ENCODE measurements around the gene HOXD9.

HOXD9 gene

GRCh38 chr2:176124947-176125771, 2.6 kb downstream of the HOXD9 start:
- no peak for DNase-seq (ENCODE audit: low spot score)

DNA sequence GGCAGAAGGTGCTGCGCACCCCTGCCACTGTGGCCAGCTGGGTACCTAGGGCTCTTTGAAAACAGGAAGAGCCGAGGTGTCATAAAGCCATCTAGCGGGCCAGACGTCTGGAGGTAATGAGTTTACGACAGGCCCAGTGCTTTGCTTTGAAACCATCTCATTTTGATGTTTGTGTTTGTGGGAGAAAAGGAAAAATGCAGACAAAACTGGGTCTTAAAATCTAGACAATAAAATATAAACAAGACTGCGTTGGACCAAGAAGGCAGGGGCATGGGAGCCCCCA, 3.2 kb downstream of the HOXD9 start:
- no peak for DNase-seq (ENCODE audit: low spot score)

- DNase-seq (ENCODE audit: low spot score), result peak; percentile 49
These were observed 4.6 kb downstream of the HOXD9 start for GRCh38 chr2:176126929-176127773.

- no peak for DNase-seq (ENCODE audit: low spot score)
These were observed 5.2 kb downstream of the HOXD9 start for GRCh38 chr2:176127774-176128072.

DNA sequence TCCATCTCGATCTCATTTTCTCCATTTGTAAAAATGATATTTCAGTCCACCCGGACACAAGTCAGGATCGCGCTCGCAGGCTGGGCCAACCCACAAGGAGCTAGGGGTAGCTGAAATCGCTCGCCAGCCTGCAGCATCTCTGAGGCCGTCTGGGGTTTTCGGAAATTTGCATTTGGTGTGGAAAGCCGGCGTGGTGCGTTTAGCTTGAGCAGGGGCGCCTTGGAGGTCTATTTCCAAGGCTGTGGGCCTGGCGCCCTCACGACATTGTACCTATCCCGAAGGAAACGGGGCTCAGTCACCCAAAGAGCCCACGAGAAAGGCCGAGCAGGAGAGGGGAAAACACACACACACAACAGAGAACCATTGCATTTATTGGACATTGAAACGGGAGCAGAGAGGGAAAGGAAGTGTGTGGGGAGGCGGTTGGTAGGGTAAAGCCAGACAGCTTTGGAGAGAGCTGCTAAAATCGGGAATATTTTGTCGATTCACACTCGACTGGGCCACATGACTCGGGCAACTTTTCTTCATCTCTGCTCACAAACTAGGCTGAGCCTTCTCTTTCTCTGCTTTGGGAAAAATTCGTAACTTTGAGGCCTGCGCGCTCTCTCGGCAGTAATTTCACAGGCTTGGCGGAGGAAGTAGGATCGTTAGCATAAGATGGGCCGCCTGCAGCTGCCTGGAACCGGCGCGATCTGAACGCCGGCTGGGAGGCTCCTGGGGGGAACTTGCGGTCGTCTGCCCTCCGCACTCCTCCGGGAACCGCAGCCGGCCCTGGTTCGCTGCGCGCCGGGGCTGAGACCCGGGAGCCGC, 5.9 kb downstream of the HOXD9 start:
- no peak for DNase-seq (ENCODE audit: low spot score)

- no peak for DNase-seq (ENCODE audit: low spot score)
These were observed 6.7 kb downstream of the HOXD9 start, which contains the start of gene HOXD8 for GRCh38 chr2:176128982-176129796. Gene HOXD8 (plus strand): TSS chr2:176129705. CDS start chr2:176130367, 662 bp downstream.

DNA sequence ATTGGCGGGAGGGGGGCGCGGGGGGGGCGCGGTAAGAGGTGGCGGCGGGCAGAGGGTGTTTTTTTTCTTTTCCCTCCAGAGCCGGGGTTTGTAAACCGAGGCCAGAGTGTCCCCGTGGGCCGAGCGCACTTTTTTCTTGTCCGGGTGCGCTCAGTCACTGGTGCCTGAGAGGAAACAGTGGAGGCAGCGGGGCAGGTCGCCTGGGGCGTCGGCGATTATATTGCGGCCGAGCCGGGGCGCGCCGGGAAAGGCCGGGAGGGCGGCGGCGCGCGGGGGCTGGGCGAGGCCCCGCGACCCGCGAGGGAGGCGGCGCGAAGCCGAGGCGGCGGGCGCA, 7.3 kb downstream of the HOXD9 start:
- DNase-seq (ENCODE audit: low spot score), result no peak

DNA sequence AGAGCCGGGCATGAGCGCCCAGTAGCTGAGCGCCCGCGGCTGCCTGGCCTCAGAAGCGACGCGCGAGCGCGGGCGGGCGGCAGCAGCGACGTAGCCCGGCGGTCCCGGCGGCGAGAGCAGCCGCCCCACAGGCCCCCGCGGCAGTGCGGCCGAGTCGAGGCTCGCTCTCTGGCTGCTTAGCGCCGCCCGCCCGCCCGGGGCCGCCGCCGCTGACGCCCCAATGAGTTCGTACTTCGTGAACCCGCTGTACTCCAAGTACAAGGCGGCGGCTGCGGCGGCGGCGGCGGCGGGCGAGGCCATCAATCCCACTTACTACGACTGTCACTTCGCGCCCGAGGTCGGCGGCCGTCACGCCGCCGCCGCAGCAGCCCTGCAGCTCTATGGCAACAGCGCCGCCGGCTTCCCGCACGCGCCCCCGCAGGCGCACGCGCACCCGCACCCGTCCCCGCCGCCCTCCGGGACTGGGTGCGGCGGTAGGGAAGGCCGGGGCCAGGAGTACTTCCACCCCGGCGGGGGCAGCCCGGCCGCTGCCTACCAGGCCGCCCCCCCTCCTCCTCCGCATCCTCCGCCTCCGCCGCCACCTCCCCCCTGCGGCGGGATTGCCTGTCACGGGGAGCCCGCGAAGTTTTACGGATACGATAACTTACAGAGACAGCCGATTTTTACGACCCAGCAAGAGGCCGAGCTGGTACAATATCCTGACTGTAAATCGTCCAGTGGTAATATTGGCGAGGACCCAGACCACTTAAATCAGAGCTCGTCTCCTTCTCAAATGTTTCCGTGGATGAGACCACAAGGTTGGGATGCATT, 7.8 kb downstream of the HOXD9 start:
- no peak for DNase-seq (ENCODE audit: low spot score)

DNA sequence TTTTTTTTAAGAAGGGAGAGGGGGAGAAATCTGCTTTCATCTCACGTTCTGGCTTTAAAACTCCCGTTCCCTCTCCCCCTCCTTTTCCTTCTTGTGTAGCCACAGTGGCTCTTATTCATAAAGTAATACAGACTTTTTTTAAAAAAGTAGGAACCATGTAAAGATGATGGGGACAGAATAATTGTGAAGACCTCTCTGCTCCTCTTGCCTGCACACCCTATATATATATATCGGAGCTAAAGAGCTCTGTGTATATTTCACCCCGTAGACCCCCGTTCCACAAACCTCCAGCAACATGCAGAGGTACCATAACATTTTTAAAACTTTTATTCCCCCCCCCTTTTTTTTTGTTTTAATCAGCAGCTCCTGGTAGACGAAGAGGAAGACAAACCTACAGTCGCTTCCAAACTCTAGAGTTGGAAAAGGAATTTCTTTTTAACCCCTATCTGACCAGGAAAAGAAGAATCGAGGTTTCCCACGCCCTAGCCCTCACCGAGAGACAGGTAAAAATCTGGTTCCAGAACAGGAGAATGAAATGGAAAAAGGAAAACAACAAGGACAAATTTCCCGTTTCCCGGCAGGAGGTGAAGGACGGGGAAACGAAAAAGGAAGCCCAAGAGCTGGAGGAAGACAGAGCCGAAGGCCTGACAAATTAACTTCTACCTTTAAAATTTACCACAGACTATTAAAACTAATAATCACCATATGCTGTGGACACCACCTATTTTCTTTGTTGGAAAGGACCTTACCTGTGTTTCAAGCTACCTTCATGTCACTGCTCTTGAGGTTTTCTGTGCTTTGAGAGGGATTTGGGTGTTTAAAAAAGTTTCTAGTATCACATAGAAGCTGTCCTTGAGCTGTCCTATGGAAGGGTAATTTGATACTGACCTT, 8.7 kb downstream of the HOXD9 start:
- no peak for DNase-seq (ENCODE audit: low spot score)

DNA sequence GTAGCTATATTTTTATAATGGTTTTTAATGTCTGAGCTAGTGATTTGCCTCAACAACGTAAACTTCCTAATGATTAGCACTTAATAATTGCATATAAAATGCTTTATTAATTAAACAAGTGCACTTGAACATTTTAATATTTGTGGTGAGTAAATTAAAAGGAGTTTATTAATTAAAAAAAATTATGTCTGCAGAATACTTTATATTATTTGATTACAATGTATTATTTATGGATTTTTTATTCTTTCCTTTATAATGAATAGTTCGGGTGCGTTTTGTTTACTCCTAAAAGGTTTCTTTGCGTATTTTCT, 9.3 kb downstream of the HOXD9 start:
- DNase-seq (ENCODE audit: low spot score), result no peak

- DNase-seq (ENCODE audit: low spot score), result no peak
These were observed 10.0 kb downstream of the HOXD9 start for GRCh38 chr2:176132205-176133171.

DNA sequence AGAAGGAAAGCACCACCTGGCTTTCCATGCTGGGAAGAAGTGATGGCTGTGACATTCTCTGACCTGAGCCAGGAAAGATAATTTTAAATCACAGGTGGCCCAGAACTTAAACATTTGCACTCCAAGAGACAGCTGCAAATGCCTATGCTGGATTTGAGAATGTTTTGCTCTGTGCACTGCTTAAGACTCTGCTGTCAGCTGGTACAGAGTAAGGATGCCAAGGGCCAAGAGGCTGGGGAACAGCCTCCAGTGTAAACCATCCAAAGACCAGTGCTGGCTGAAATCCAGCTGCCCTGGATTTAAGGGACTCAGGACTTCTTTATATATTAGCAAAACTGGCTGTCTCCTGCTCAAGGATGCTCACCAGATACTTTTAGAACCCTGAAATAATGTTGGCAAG, 10.9 kb downstream of the HOXD9 start:
- no peak for DNase-seq (ENCODE audit: low spot score)

DNA sequence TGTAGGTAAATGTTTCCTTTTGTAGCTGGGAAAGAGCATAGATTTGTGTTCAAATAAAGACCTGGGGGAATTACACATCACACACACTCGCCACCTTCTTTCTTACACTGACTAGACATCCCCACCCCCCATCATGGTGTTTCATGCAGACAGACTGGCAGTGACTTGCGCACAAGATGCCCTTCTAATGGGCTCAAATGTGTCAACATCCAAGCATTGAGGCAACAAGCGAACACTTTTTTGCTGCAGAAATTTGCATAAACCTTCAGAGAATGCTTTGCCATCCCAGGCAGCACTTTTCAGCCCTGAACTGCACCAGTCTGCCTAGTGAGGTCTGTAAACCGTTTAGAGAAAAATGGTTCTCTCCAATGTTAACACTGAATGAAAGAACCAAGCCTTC, 11.5 kb downstream of the HOXD9 start:
- no peak for DNase-seq (ENCODE audit: low spot score)

- no peak for DNase-seq (ENCODE audit: low spot score)
These were observed 12.5 kb downstream of the HOXD9 start for GRCh38 chr2:176135035-176135440.

- DNase-seq (ENCODE audit: low spot score), result no peak
These were observed 14.1 kb downstream of the HOXD9 start for GRCh38 chr2:176136374-176137251.

GRCh38 chr2:176137252-176137580, 14.7 kb downstream of the HOXD9 start:
- no peak for DNase-seq (ENCODE audit: low spot score)

- no peak for DNase-seq (ENCODE audit: low spot score)
These were observed 15.4 kb downstream of the HOXD9 start for GRCh38 chr2:176137906-176138305.

GRCh38 chr2:176138526-176138922, 16.0 kb downstream of the HOXD9 start:
- no peak for DNase-seq (ENCODE audit: low spot score)
